T-helper 17 cell (primary cell): ENCODE measurements around the gene ZNF672. TPM values are rescaled to one million over a fixed set of nuclear protein-coding genes. Genes with fewer than 3 reads are reported as not detected.

Experiments
- ATAC-seq: fragments of 150-1000 bp; cut with Tn5 transposase; 2 replicates; pipeline ENCODE4 v1.10.0; 2021; ENCODE audit warnings: mild to moderate bottlenecking, moderate library complexity
- DNase-seq, 3 donors: peaks; one replicate each; pipeline versions ENCODE4 v3.0.0 to v3.0.0-alpha.2; 2020 to 2021
- H3K9me3 ChIP-seq: one replicate; pipeline ENCODE4 v1.7.0; 2013; ENCODE audit warnings: low read length, mild to moderate bottlenecking; ENCODE audit not compliant: control insufficient read depth, poor library complexity, severe bottlenecking
- H3K27ac Mint-ChIP-seq: one replicate; pipeline ENCODE4 v1.8.0; 2022; ENCODE audit warnings: mild to moderate bottlenecking, moderate library complexity, mixed read lengths
- H3K27me3 Mint-ChIP-seq: one replicate; pipeline ENCODE4 v1.8.0; 2022; ENCODE audit warnings: mixed read lengths
- H3K36me3 Mint-ChIP-seq: one replicate; pipeline ENCODE4 v1.8.0; 2022; ENCODE audit warnings: low read depth, mixed read lengths
- H3K4me1 Mint-ChIP-seq: one replicate; pipeline ENCODE4 v1.8.0; 2022; ENCODE audit warnings: mild to moderate bottlenecking, mixed read lengths
- H3K4me3 Mint-ChIP-seq: one replicate; pipeline ENCODE4 v1.8.0; 2022; ENCODE audit warnings: mild to moderate bottlenecking, moderate library complexity, mixed read lengths
- total RNA-seq, 4 donors: library from RNA in 2 of 4; stranded (reverse) in 2 of 4; gene quantifications; one replicate each; pipeline ENCODE4 v1.2.3 and lab custom pipeline; 2022 to 2026

ZNF672 gene
- total RNA-seq, 2 donors from 2014 or later: 23.1 to 28.8 TPM

- H3K4me3 Mint-ChIP-seq: peak overlapping the region; percentile 90
- H3K36me3 Mint-ChIP-seq: peaks cover 3% of the 10 kb centered on the region
- H3K9me3 ChIP-seq: no peaks in the 10 kb centered on the region
- no peaks in the 10 kb centered on the region for H3K27me3 Mint-ChIP-seq
- no peak for ATAC-seq
- peaks cover 46% of the 10 kb centered on the region for H3K4me1 Mint-ChIP-seq
- H3K27ac Mint-ChIP-seq: peak overlapping the region; percentile 79
- DNase-seq: no peak
Observed at GRCh38 chr1:248857201-248857600, 19.2 kb downstream of the ZNF672 start.

- DNase-seq: no peak
- no peak for ATAC-seq
- Mint-ChIP-seq H3K4me1 (peaks cover 50% of the 10 kb centered on the region), H3K27me3 (no peaks in the 10 kb centered on the region), H3K27ac (peak overlapping the region; percentile 88), H3K4me3 (peak overlapping the region; percentile 90), H3K36me3 (peaks cover 3% of the 10 kb centered on the region)
- H3K9me3 ChIP-seq: no peaks in the 10 kb centered on the region
Observed at GRCh38 chr1:248857749-248858095, 19.7 kb downstream of the ZNF672 start.

- H3K27ac Mint-ChIP-seq: peak overlapping the region; percentile 88
- ATAC-seq: peak; percentile 48
- peaks cover 3% of the 10 kb centered on the region for H3K36me3 Mint-ChIP-seq
- H3K9me3 ChIP-seq: no peaks in the 10 kb centered on the region
- H3K27me3 Mint-ChIP-seq: no peaks in the 10 kb centered on the region
- peak overlapping the region; percentile 90 for H3K4me3 Mint-ChIP-seq
- peak in 1 of 3 donors; percentile 18 for DNase-seq
- peaks cover 52% of the 10 kb centered on the region for H3K4me1 Mint-ChIP-seq
Observed at GRCh38 chr1:248858096-248858890, 20.3 kb downstream of the ZNF672 start.

GRCh38 chr1:248858891-248859889 is 21.2 kb downstream of the ZNF672 start, which contains the start of gene ZNF692:
TSS of gene ZNF692 (minus strand) at chr1:248859085. CDS start at chr1:248858309, 776 bp downstream.
- peaks cover 3% of the 10 kb centered on the region for H3K36me3 Mint-ChIP-seq
- H3K4me3 Mint-ChIP-seq: peak within 1 kb of the TSS; percentile 90
- ATAC-seq: peak; percentile 91
- H3K27ac Mint-ChIP-seq: peak within 1 kb of the TSS; percentile 88
- H3K9me3 ChIP-seq: no peaks in the 10 kb centered on the region
- no peaks in the 10 kb centered on the region for H3K27me3 Mint-ChIP-seq
- DNase-seq: peak; percentile 93 to 94 (median 94)
- peaks cover 60% of the 10 kb centered on the region for H3K4me1 Mint-ChIP-seq

GRCh38 chr1:248860007-248860406 is 22.0 kb downstream of the ZNF672 start:
- ATAC-seq (no peak), DNase-seq (no peak)
- Mint-ChIP-seq H3K36me3 (no peaks in the 10 kb centered on the region), H3K4me1 (peaks cover 58% of the 10 kb centered on the region), H3K27me3 (no peaks in the 10 kb centered on the region), H3K27ac (peak overlapping the region; percentile 88), H3K4me3 (peak overlapping the region; percentile 90)
- H3K9me3 ChIP-seq: no peaks in the 10 kb centered on the region

- Mint-ChIP-seq H3K4me3 (no peak overlapping the region), H3K27me3 (no peaks in the 10 kb centered on the region), H3K27ac (no peak overlapping the region), H3K4me1 (peaks cover 51% of the 10 kb centered on the region), H3K36me3 (no peaks in the 10 kb centered on the region)
- DNase-seq (no peak), ATAC-seq (no peak)
- H3K9me3 ChIP-seq: no peaks in the 10 kb centered on the region
Observed at GRCh38 chr1:248861616-248862015, 23.6 kb downstream of the ZNF672 start.

- H3K27me3 Mint-ChIP-seq: no peaks in the 10 kb centered on the region
- DNase-seq: no peak
Observed at GRCh38 chr1:248862695-248862997, 24.6 kb downstream of the ZNF672 start.

GRCh38 chr1:248862998-248863881 is 25.2 kb downstream of the ZNF672 start:
- Mint-ChIP-seq H3K27me3 (no peaks in the 10 kb centered on the region), H3K4me3 (peak overlapping the region; percentile 90), H3K27ac (peak overlapping the region; percentile 92), H3K36me3 (no peaks in the 10 kb centered on the region), H3K4me1 (peaks cover 40% of the 10 kb centered on the region)
- DNase-seq: peak; percentile 55 to 76 (median 74)
- ATAC-seq: peak; percentile 61
- H3K9me3 ChIP-seq: no peaks in the 10 kb centered on the region

More at GRCh38 chr1:248862695-248862997, 24.6 kb downstream of the ZNF672 start:
- H3K27ac Mint-ChIP-seq: peak overlapping the region; percentile 92
- H3K4me3 Mint-ChIP-seq: peak overlapping the region; percentile 90
- H3K4me1 Mint-ChIP-seq: peaks cover 46% of the 10 kb centered on the region
- H3K36me3 Mint-ChIP-seq: no peaks in the 10 kb centered on the region
- no peaks in the 10 kb centered on the region for H3K9me3 ChIP-seq
- peak; percentile 3 for ATAC-seq

GRCh38 chr1:248871837-248872401 is 33.9 kb downstream of the ZNF672 start:
- no peaks in the 10 kb centered on the region for H3K9me3 ChIP-seq
- Mint-ChIP-seq H3K36me3 (peaks cover 2% of the 10 kb centered on the region), H3K27me3 (peaks cover 10% of the 10 kb centered on the region), H3K4me3 (peak overlapping the region; percentile 21), H3K4me1 (peaks cover 16% of the 10 kb centered on the region), H3K27ac (peak overlapping the region; percentile 98)
- DNase-seq (no peak), ATAC-seq (no peak)

GRCh38 chr1:248872752-248873408 is 34.9 kb downstream of the ZNF672 start:
- DNase-seq (peak in 1 of 3 donors; percentile 13), ATAC-seq (peak; percentile 34)
- H3K36me3 Mint-ChIP-seq: peaks cover 2% of the 10 kb centered on the region
- H3K27ac Mint-ChIP-seq: peak overlapping the region; percentile 98
- H3K4me3 Mint-ChIP-seq: peak overlapping the region; percentile 89
- H3K9me3 ChIP-seq: no peaks in the 10 kb centered on the region
- H3K27me3 Mint-ChIP-seq: peaks cover 10% of the 10 kb centered on the region
- peaks cover 16% of the 10 kb centered on the region for H3K4me1 Mint-ChIP-seq

GRCh38 chr1:248873409-248873992 is 35.5 kb downstream of the ZNF672 start:
- DNase-seq (peak; percentile 57 to 89 (median 84)), ATAC-seq (peak; percentile 81)
- Mint-ChIP-seq H3K27ac (peak overlapping the region; percentile 98), H3K27me3 (peaks cover 10% of the 10 kb centered on the region), H3K36me3 (peaks cover 2% of the 10 kb centered on the region), H3K4me3 (peak overlapping the region; percentile 89), H3K4me1 (peaks cover 16% of the 10 kb centered on the region)
- no peaks in the 10 kb centered on the region for H3K9me3 ChIP-seq
